B cell (primary cell): ENCODE measurements around the gene FAM20C.

Experiments
- CTCF ChIP-seq: fragments of 200-600 bp; IDR thresholded peaks from one replicate; pipeline ENCODE4 v1.8.0; 2022; ENCODE audit warnings: antibody characterized with exemption, mild to moderate bottlenecking
- EZH2 ChIP-seq: IDR thresholded peaks from 2 replicates; pipeline ENCODE4 v1.6.1; 2012; ENCODE audit warnings: borderline replicate concordance, low read depth, mild to moderate bottlenecking, moderate library complexity, low read length; ENCODE audit not compliant: insufficient read depth, poor library complexity, severe bottlenecking

DNA sequence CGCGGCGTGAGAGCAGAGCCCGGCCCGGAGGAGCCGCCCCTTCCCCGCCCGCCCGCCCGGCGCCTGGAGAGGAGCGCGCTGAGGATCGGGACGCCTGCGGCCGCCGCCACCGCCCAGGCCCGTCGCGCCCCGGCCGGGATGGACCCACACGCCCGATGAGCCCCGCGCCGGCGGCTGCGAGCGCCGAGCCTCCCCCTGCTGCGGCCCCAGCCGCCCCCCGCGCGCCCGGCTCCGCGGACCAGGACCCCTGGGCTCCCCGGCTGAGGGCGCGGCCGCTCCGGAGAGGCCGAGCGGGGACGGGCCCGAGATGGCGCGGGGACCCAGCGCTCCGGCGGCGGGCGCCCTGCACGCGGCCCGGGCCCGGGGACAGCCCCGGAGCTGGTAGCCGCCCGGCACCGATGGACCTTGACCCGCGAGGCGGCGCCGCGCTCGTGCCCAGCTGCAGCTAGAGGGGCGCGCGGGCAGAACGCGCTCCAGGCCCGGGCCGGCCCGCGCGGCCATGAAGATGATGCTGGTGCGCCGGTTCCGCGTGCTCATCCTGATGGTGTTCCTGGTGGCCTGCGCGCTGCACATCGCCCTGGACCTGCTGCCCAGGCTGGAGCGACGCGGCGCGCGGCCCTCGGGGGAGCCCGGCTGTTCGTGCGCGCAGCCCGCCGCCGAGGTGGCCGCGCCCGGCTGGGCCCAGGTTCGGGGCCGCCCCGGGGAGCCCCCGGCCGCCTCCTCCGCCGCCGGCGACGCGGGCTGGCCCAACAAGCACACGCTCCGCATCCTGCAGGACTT lies 520 bp downstream of the FAM20C start:
- TF ChIP-seq EZH2 (no peak), CTCF (no peak)
